HepG2 (cell line): ENCODE data around the gene SLC16A11. TPM values are rescaled to one million over a fixed set of nuclear protein-coding genes. Genes with fewer than 3 reads are reported as not detected.

Experiments
- AGO1 ChIP-seq: fragments of 200-400 bp; formaldehyde crosslinking; IDR thresholded peaks from 2 replicates; pipeline ENCODE4 v1.6.1; 2017; ENCODE audit warnings: mild to moderate bottlenecking, low read depth, low read length, moderate library complexity; ENCODE audit not compliant: poor library complexity, severe bottlenecking
- CBX2 ChIP-seq, 2 experiments: fragments of 200-600 bp in 1 of 2; sonication (generic); formaldehyde crosslinking in 1 of 2; IDR thresholded peaks; 2 replicates each; pipeline versions ENCODE4 v1.7.0 to v1.8.1; 2018 to 2022; ENCODE audit warnings: low read depth in 2 of 2, low read length in 1 of 2, mild to moderate bottlenecking in 1 of 2, missing genetic modification reagents in 1 of 2
- CEBPB ChIP-seq: IDR thresholded peaks from 2 replicates; pipeline ENCODE4 v1.6.1; 2011; ENCODE audit warnings: low read depth, low read length, improper control_type of control experiment, borderline replicate concordance
- EED ChIP-seq: sonication (generic); formaldehyde crosslinking; IDR thresholded peaks from 2 replicates; pipeline ENCODE4 v1.5.0; 2020; ENCODE audit warnings: mild to moderate bottlenecking, missing genetic modification reagents
- FOXA3 ChIP-seq: IDR thresholded peaks from 2 replicates; pipeline ENCODE4 v1.6.1; 2016; ENCODE audit warnings: missing genetic modification reagents, missing compliant biosample characterization
- FOXO1 ChIP-seq: sonication (generic); formaldehyde crosslinking; IDR thresholded peaks from 2 replicates; pipeline ENCODE4 v1.4.0; 2020; ENCODE audit warnings: missing genetic modification reagents
- HNF1A ChIP-seq, 2 experiments: sonication (generic) in 1 of 2; formaldehyde crosslinking in 1 of 2; IDR thresholded peaks; 2 replicates each; pipeline versions ENCODE4 v1.4.0 to v1.6.1; 2016 to 2020; ENCODE audit warnings: borderline replicate concordance in 1 of 2, low read depth in 1 of 2, mild to moderate bottlenecking in 1 of 2, missing genetic modification reagents in 1 of 2
- PTBP1 ChIP-seq: fragments of 200-400 bp; formaldehyde crosslinking; IDR thresholded peaks from 2 replicates; pipeline ENCODE4 v1.6.1; 2018; ENCODE audit warnings: low read length, low read depth; ENCODE audit not compliant: poor library complexity, severe bottlenecking
- RAD51 ChIP-seq: fragments of 450-650 bp; IDR thresholded peaks from 2 replicates; pipeline ENCODE4 v1.6.1; 2016; ENCODE audit warnings: borderline replicate concordance
- RARG ChIP-seq: sonication (generic); formaldehyde crosslinking; IDR thresholded peaks from 2 replicates; pipeline ENCODE4 v1.4.0; 2020; ENCODE audit warnings: low read depth, mild to moderate bottlenecking, missing genetic modification reagents
- STAG1 ChIP-seq: sonication (generic); formaldehyde crosslinking; IDR thresholded peaks from 2 replicates; pipeline ENCODE4 v1.4.0; 2020; ENCODE audit warnings: missing genetic modification reagents
- TIGD3 ChIP-seq: sonication (generic); formaldehyde crosslinking; IDR thresholded peaks from 2 replicates; pipeline ENCODE4 v1.5.1; 2020; ENCODE audit warnings: mild to moderate bottlenecking, missing genetic modification reagents, borderline replicate concordance
- ZNF101 ChIP-seq: sonication (generic); formaldehyde crosslinking; IDR thresholded peaks from 2 replicates; pipeline ENCODE4 v1.4.0; 2020; ENCODE audit warnings: mild to moderate bottlenecking, low read depth, missing genetic modification reagents, borderline replicate concordance
- ZNF160 ChIP-seq: sonication (generic); formaldehyde crosslinking; IDR thresholded peaks from 2 replicates; pipeline ENCODE4 v1.8.0; 2022; ENCODE audit warnings: mild to moderate bottlenecking, inconsistent platforms, missing genetic modification reagents
- ZNF205 ChIP-seq: IDR thresholded peaks from 2 replicates; pipeline ENCODE4 v1.6.1; 2018; ENCODE audit warnings: missing biosample characterization, missing genetic modification reagents
- ZNF280D ChIP-seq: sonication (generic); formaldehyde crosslinking; IDR thresholded peaks from 2 replicates; pipeline ENCODE4 v1.5.1; 2020; ENCODE audit warnings: mild to moderate bottlenecking, missing genetic modification reagents
- ZNF382 ChIP-seq: sonication (generic); formaldehyde crosslinking; IDR thresholded peaks from 2 replicates; pipeline ENCODE4 v1.5.0; 2020; ENCODE audit warnings: missing genetic modification reagents, mild to moderate bottlenecking, borderline replicate concordance
- ZNF468 ChIP-seq: sonication (generic); formaldehyde crosslinking; IDR thresholded peaks from 2 replicates; pipeline ENCODE4 v1.8.0; 2022; ENCODE audit warnings: mild to moderate bottlenecking, moderate library complexity, missing genetic modification reagents
- ZNF660 ChIP-seq: sonication (generic); formaldehyde crosslinking; IDR thresholded peaks from 2 replicates; pipeline ENCODE4 v1.5.1; 2020; ENCODE audit warnings: mild to moderate bottlenecking, low read depth, missing genetic modification reagents, borderline replicate concordance
- ZNF7 ChIP-seq: IDR thresholded peaks from 2 replicates; pipeline ENCODE4 v1.6.1; 2016; ENCODE audit warnings: missing biosample characterization, missing genetic modification reagents
- ZNF768 ChIP-seq: sonication (generic); formaldehyde crosslinking; IDR thresholded peaks from 2 replicates; pipeline ENCODE4 v1.4.0; 2020; ENCODE audit warnings: missing genetic modification reagents
- polyA plus RNA-seq, 8 experiments: library from polyadenylated mRNA; depleted of rRNA in 3 of 8; stranded (reverse) in 7 of 8; unstranded in 1 of 8; fragments of >200 nt; fragmentation: Illumina TruSeq in 4 of 8; extraction: Trizol in 4 of 8; gene quantifications; 2 replicates each; pipeline versions ENCODE4 v1.2.1 to v1.2.3, GENCODE V29; 2011 to 2016; ENCODE audit warnings: low read depth in 4 of 8, missing spikeins in 1 of 8, mixed read lengths in 1 of 8; ENCODE audit not compliant: insufficient read depth in 1 of 8
- total RNA-seq, 5 experiments: library from RNA; depleted of rRNA; stranded (reverse); fragments of >200 nt; fragmentation: Illumina TruSeq; extraction: Trizol; gene quantifications; 2 replicates each; pipeline ENCODE4 v1.2.3, GENCODE V29; 2016; ENCODE audit warnings: low read depth in 1 of 5

SLC16A11 gene
- total and polyA plus RNA-seq, 2 of the 13 experiments (the other 11 are each of a cell fraction or from before 2014, with no cell fraction given) = not detected

- TF ChIP-seq CBX2 (IDR thresholded peaks at IDR 0.05; ENCODE audit: low read depth, low read length) = no peak
- TF ChIP-seq CBX2 (CRISPR knock-in tag; IDR thresholded peaks at IDR 0.05; ENCODE audit: low read depth) = no peak
- no peak for TF ChIP-seq ZNF768 (CRISPR knock-in tag)
- TF ChIP-seq ZNF660 (CRISPR knock-in tag) = no peak
- TF ChIP-seq ZNF468 (CRISPR knock-in tag) = no peak
- TF ChIP-seq PTBP1 = no peak
- no peak for TF ChIP-seq ZNF160 (CRISPR knock-in tag)
- no peak for TF ChIP-seq ZNF101 (CRISPR knock-in tag)
- TF ChIP-seq RARG (CRISPR knock-in tag) = no peak
- peak; percentile 42; the same call in 1 of the 2 replicates for TF ChIP-seq CEBPB
- peak; percentile 90; the same call in 1 of the 2 replicates for TF ChIP-seq HNF1A (IDR thresholded peaks at IDR 0.05; ENCODE audit: low read depth)
- peak; percentile 76; the same call in 1 of the 2 replicates for TF ChIP-seq HNF1A (CRISPR knock-in tag; IDR thresholded peaks at IDR 0.05; ENCODE audit: borderline replicate concordance)
- TF ChIP-seq STAG1 (CRISPR knock-in tag) = peak; percentile 97
- TF ChIP-seq ZNF280D (CRISPR knock-in tag) = no peak
- no peak for TF ChIP-seq ZNF205 (CRISPR knock-in tag)
- no peak for TF ChIP-seq ZNF7
- no peak for TF ChIP-seq AGO1
- TF ChIP-seq ZNF382 (CRISPR knock-in tag) = no peak
- TF ChIP-seq RAD51 = no peak
- TF ChIP-seq EED = no peak
- TF ChIP-seq FOXA3 (CRISPR knock-in tag) = 0 out of 2 replicates have a peak, but pooled peaks have one; percentile 4
- TF ChIP-seq TIGD3 (CRISPR knock-in tag) = no peak
- TF ChIP-seq FOXO1 (CRISPR knock-in tag) = no peak
Measured at GRCh38 chr17:7045492-7046126, 1.7 kb upstream of the SLC16A11 start (continued).
